Heart left ventricle (tissue), 16 donors: ENCODE results near the gene NPR2. TPM values are rescaled to one million over a fixed set of nuclear protein-coding genes. Genes with fewer than 3 reads are reported as not detected.

Experiments used
- ATAC-seq, 4 donors: fragments of 200-7000 bp; cut with Tn5 transposase; one replicate each; pipeline ENCODE4 v1.9.1; 2020 to 2022; ENCODE audit warnings: moderate library complexity in 4 of 4, mild to moderate bottlenecking in 3 of 4, moderate number of reproducible peaks in 1 of 4
- DNase-seq, 5 donors: peaks; one replicate each; pipeline ENCODE4 v3.0.0-alpha.2; 2020
- H3K27ac ChIP-seq, 12 donors: fragments of 200-600 bp; sonication (generic) in 4 of 12; one replicate each; pipeline versions ENCODE4 v1.5.0 to v1.8.0; 2016 to 2022; ENCODE audit warnings: mild to moderate bottlenecking in 2 of 12
- H3K27me3 ChIP-seq, 9 donors: fragments of 200-600 bp; sonication (generic) in 2 of 9; one replicate each; pipeline versions ENCODE4 v1.5.1 to v1.8.0; 2016 to 2022; ENCODE audit warnings: mild to moderate bottlenecking in 3 of 9
- H3K36me3 ChIP-seq, 9 donors: fragments of 200-600 bp; sonication (generic) in 2 of 9; one replicate each; pipeline versions ENCODE4 v1.5.0 to v1.8.0; 2018 to 2022; ENCODE audit warnings: mild to moderate bottlenecking in 2 of 9
- H3K4me1 ChIP-seq, 12 donors: fragments of 200-600 bp; sonication (generic) in 4 of 12; one replicate each; pipeline versions ENCODE4 v1.5.0 to v1.8.0; 2016 to 2022; ENCODE audit warnings: mild to moderate bottlenecking in 3 of 12
- H3K4me3 ChIP-seq, 12 donors: fragments of 200-600 bp; sonication (generic) in 4 of 12; one replicate each; pipeline versions ENCODE4 v1.5.0 to v1.8.0; 2017 to 2022; ENCODE audit warnings: mild to moderate bottlenecking in 9 of 12, moderate library complexity in 4 of 12
- H3K9me3 ChIP-seq, 12 donors: fragments of 200-600 bp; sonication (generic) in 4 of 12; one replicate each; pipeline versions ENCODE4 v1.5.0 to v1.8.0; 2016 to 2022; ENCODE audit warnings: mild to moderate bottlenecking in 1 of 12
- CTCF ChIP-seq, 12 donors: fragments of 200-600 bp; sonication (generic) in 4 of 12; IDR thresholded peaks; one replicate each; pipeline versions ENCODE4 v1.5.0 to v1.8.0; 2018 to 2022; ENCODE audit warnings: antibody characterized with exemption in 12 of 12, mild to moderate bottlenecking in 5 of 12
- POLR2A ChIP-seq, 2 donors: fragments of 450-650 bp; IDR thresholded peaks; one replicate each; pipeline ENCODE4 v1.6.1; 2017; ENCODE audit warnings: antibody characterized with exemption in 2 of 2, mild to moderate bottlenecking in 2 of 2, moderate library complexity in 2 of 2
- WGBS, 4 donors: extraction: QIAGEN DNeasy Blood & Tissue Kit in 2 of 4; methylation state at CpG; one replicate each; pipeline versions ENCODE4 v1.1.5 to v1.1.7; 2013 to 2018; 5-methylcytosine and 5-hydroxymethylcytosine counted together
- intact Hi-C, 10 donors: fragments of 100-400 bp; cut with DNase I; formaldehyde crosslinking; loops; one replicate each; pipeline versions ENCODE4 v1.11.1 to v1.14.2; 2022
- polyA plus RNA-seq, 2 donors: library from polyadenylated mRNA; stranded (reverse); fragments of 200-250 nt; gene quantifications; one replicate each; pipeline ENCODE4 v1.2.3, GENCODE V29; 2013
- total RNA-seq, 9 donors: library from RNA; depleted of rRNA in 2 of 9; stranded (reverse); fragments of >200 nt in 2 of 9; fragmentation: NEBNext Ultra II Directional in 3 of 9; extraction: Animal tissue kit (Norgen Biotek cat#: 25700) in 3 of 9; gene quantifications; one replicate each; pipeline versions ENCODE4 v1.1.0 to v1.2.4, GENCODE V29; 2016 to 2023
- donor health status: ischemic (EF 13 %, LVEDD 7.1; RV severe dilation, severe dysfunction).
- donor health status: healthy with polysubstance abuse.
- donor health status: DM: no; HTN: yes; CAD: no.
- donor health status: DM: no; HTN: no; CAD: no.
- donor health status: ischemic (EF 25% LVEDD 6.9; RV normal size, moderate dysfunction).
- donor health status: ischemic (EF 25% LVEDD 5.7; RV mildly dilated, moderate dysfunction).
- donor health status: healthy.
- donor health status: DM: yes; HTN: yes; CAD: no.
- donor health status: ischemic (EF 35%, LVEDD 5.7; RV mildly dilated, moderate dysfunction).
- donor health status: nonischemic (EF 11% LVEDD 7.7; RV severe dilation, severe dysfunction).
- donor health status: DM: yes; HTN: yes; CAD: no.
- donor health status: PGD.
- donor health status: ischemic (EF 29% LVEDD 5.4; RV normal size, mild dysfunction).
- donor health status: nonischemic (EF 23%, LVEDD 6.1; RV moderate dilation, normal function).

The NPR2 gene
- total and polyA plus RNA-seq, 11 donors = 10.2 to 36.4 (median 22.9) TPM

GRCh38 chr9:35757226-35757891 lies 34.0 kb upstream of the NPR2 start:
- Histone ChIP-seq H3K27ac (peak overlapping the region; percentile 75 to 95 (median 88)), H3K4me3 (peak overlapping the region; percentile 30 to 67 (median 62)), H3K27me3 (no peaks in the 10 kb centered on the region), H3K4me1 (peaks cover 0 to 38% (median 26%) of the 10 kb centered on the region in 12 donors), H3K36me3 (peaks cover 0 to 31% (median 28%) of the 10 kb centered on the region in 9 donors), H3K9me3 (no peaks in the 10 kb centered on the region)
- intact Hi-C loops = loop anchor here in 1 of 10 donors (10.0 kb wide), 1 partner anchor 57 kb away; the partner anchor contains the start of genes HINT2 and SPAG8
- ATAC-seq = peak; percentile 52 to 80 (median 66)
- 1 to 3% (median 2%) methylated on average over 20 of the region's 20 CpGs for WGBS, 4 donors
- TF ChIP-seq POLR2A (IDR thresholded peaks at IDR 0.05) (no peak), CTCF (IDR thresholded peaks at IDR 0.05) (no peak)
- peak in 4 of 5 donors; percentile 48 to 66 (median 56) for DNase-seq

GRCh38 chr9:35757892-35758275 lies 33.5 kb upstream of the NPR2 start:
- DNase-seq = no peak
- intact Hi-C loops = loop anchor here in 1 of 10 donors (10.0 kb wide), 1 partner anchor 57 kb away; the partner anchor contains the start of genes HINT2 and SPAG8
- no peaks in the 10 kb centered on the region for H3K9me3 ChIP-seq
- no peaks in the 10 kb centered on the region for H3K27me3 ChIP-seq
- H3K4me1 ChIP-seq = peaks cover 0 to 38% (median 26%) of the 10 kb centered on the region in 12 donors
- peak overlapping the region in 10 of 12 donors; percentile 75 to 95 (median 90) for H3K27ac ChIP-seq
- TF ChIP-seq POLR2A (IDR thresholded peaks at IDR 0.05) = no peak
- TF ChIP-seq CTCF (IDR thresholded peaks at IDR 0.05) = no peak
- no peak for ATAC-seq
- peaks cover 0 to 26% (median 22%) of the 10 kb centered on the region in 9 donors for H3K36me3 ChIP-seq
- H3K4me3 ChIP-seq = peak overlapping the region in 8 of 12 donors; percentile 58 to 67 (median 64)

- 53 to 63% (median 58%) methylated on average over 3 of the region's 3 CpGs for WGBS, 4 donors
- ATAC-seq = no peak
- no peak for DNase-seq
- H3K4me3 ChIP-seq = no peak overlapping the region
- intact Hi-C loops = loop anchor here in 1 of 10 donors (10.0 kb wide), 1 partner anchor 56 kb away; the partner anchor contains the start of genes HINT2 and SPAG8
- TF ChIP-seq CTCF (IDR thresholded peaks at IDR 0.05) = no peak
- TF ChIP-seq POLR2A (IDR thresholded peaks at IDR 0.05) = no peak
- H3K9me3 ChIP-seq = no peaks in the 10 kb centered on the region
- peak overlapping the region in 8 of 12 donors; percentile 5 to 95 (median 90) for H3K27ac ChIP-seq
- H3K4me1 ChIP-seq = peaks cover 0 to 38% (median 26%) of the 10 kb centered on the region in 12 donors
- peaks cover 0 to 19% (median 16%) of the 10 kb centered on the region in 9 donors for H3K36me3 ChIP-seq
- no peaks in the 10 kb centered on the region for H3K27me3 ChIP-seq
These were observed 32.8 kb upstream of the NPR2 start for GRCh38 chr9:35758475-35759050.

GRCh38 chr9:35759795-35760194 lies 31.6 kb upstream of the NPR2 start:
- Histone ChIP-seq H3K36me3 (peaks cover 0 to 8% (median 3%) of the 10 kb centered on the region in 9 donors), H3K4me3 (no peak overlapping the region), H3K27ac (no peak overlapping the region), H3K4me1 (peaks cover 0 to 38% (median 26%) of the 10 kb centered on the region in 12 donors), H3K27me3 (no peaks in the 10 kb centered on the region), H3K9me3 (no peaks in the 10 kb centered on the region)
- TF ChIP-seq CTCF (IDR thresholded peaks at IDR 0.05) = no peak
- TF ChIP-seq POLR2A (IDR thresholded peaks at IDR 0.05) = no peak
- no peak for DNase-seq
- intact Hi-C loops = loop anchor here in 1 of 10 donors (10.0 kb wide), 1 partner anchor 55 kb away; the partner anchor contains the start of genes HINT2 and SPAG8
- no peak for ATAC-seq
- 95 to 98% (median 98%) methylated on average over 4 of the region's 4 CpGs for WGBS, 4 donors
